HPDE6-E6E7 (cell line): ENCODE measurements around the gene SPOCK2.
"Not testable (repeated sequence)": the region's sequence is repeated elsewhere in the genome, so short reads cannot be mapped to it uniquely, and the experiment has no call there.

Experiments
- DNase-seq: peaks from one replicate; pipeline ENCODE4 v3.0.0; 2011; ENCODE audit warnings: missing footprints; ENCODE audit errors: extremely low spot score

SPOCK2 gene

DNA sequence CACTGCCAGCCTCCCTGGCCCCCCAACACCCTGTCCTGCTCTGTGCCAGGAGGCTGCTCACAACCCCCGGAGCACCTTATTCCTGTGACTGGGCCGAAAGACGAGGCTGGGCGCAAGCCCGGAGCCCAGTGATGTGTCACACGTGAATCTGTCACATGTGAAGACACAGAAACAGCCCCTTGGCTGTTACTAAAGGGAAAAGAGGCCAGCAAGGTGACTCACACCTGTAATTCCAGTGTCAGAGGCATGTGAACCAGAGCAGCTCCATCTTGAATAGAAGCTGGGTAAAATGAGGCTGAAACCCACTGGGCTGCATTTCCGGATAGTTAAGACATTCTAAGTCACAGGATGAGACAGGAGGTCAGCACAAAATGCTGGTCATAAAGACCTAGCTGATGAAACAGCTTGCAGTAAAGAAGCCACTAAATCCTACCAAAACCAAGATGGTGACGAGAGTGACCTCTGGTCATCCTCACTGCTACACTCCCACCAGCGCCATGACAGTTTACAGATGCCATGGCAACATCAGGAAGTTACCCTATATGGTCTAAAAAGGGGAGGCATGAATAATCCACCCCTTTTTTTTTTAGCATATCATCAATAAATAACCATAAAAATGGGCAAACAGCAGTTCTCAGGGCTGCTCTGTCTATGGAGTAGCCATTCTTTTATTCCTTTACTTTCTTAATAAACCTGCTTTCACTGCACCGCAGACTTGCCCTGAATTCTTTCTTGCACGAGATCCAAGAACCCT lies 55.8 kb downstream of the SPOCK2 start:
- DNase-seq: not testable (repeated sequence)

DNA sequence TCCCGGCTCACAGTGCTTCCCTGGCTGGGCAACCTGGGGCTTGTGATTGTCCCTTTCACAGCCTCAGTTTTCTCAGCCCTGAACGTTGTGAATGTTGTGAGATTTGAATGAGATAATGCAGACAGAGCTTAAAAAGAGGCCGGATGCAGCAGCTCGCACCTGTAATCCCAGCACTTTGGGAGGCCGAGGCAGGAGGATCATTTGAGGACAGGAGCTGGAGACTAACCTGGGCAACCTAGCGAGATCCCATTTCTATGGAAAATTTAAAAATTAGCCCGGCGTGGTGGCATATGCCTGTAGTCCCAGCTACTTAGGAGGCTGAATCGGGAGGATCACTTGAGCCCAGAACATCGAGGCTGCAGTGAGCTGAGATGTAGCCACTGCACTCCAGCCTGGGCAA lies 56.6 kb downstream of the SPOCK2 start:
- DNase-seq: no peak

DNA sequence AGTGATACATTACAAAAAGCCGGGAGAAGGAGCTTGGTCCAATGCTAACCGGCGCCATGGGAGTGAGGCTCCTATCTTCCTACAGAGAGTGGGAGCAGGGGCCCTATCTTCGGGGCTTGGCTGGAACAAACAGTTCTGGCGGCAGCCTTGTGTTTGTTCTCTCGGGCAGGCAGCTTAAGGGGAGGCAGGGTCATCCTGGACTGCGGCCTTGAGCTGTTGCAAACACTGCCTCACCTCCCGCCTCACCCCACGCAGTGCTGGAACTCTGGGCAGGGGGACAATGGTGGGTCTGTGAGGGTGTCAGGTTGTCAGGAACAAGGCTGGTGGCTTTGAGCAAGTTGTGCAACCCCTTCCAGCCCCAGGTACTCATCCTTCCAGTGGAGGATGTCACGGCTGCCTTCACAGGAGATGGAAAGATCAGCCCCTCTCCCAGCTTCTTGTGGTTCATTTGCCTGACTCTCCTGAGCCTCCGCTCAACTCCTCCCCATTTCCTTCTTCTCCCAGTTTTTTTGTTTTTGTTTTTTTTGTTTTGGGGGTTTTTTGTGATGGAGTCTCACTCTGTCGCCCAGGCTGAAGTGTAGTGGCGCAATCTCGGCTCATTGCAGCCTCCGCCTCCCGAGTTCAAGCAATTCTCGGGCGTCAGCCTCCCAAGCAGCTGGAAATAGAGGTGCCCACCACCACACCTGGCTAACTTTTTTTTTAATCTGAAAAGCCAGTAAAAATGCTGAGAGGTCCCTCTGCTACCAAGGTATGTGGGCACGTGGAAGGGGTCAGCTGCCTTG lies 57.4 kb downstream of the SPOCK2 start:
- no peak for DNase-seq

DNA sequence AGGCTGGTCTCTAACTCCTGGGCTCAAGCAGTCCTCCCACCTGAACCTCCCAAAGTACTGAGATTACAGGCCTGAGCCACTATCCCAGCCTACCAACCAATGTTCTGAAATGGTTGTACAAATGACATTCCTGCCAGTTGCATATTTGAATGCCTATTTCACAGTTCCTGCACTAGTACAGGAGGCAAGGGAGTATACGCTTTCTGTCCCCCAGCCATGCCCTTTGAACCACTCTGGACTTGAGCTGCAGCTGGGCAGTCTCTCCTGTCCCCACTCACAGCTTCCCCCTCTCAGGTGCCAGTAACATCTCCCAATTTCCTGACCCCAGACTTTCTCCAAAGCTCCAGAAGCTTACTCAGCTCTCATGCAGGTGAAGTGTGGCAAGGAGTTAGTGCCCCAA lies 58.9 kb downstream of the SPOCK2 start:
- DNase-seq: no peak

DNA sequence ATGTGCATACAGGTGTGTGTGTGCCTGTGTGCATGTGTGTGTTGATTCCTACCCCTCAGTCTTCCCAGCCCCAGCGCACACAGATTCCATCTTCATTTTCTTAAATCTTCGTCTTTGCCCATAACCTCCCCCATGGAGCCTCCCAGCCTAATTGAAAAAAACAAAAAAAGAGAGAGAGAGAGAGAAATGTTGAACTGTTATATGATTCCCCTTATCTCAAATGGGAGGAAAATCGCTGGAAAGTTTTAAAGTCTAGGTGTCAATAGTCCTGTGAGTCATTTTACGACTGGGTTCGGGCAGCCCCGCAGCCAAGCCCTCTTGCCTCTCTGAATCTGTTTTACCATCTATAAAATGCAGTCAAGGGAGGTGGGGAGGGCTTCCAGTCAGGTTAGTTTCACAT lies 60.9 kb downstream of the SPOCK2 start:
- no peak for DNase-seq

DNA sequence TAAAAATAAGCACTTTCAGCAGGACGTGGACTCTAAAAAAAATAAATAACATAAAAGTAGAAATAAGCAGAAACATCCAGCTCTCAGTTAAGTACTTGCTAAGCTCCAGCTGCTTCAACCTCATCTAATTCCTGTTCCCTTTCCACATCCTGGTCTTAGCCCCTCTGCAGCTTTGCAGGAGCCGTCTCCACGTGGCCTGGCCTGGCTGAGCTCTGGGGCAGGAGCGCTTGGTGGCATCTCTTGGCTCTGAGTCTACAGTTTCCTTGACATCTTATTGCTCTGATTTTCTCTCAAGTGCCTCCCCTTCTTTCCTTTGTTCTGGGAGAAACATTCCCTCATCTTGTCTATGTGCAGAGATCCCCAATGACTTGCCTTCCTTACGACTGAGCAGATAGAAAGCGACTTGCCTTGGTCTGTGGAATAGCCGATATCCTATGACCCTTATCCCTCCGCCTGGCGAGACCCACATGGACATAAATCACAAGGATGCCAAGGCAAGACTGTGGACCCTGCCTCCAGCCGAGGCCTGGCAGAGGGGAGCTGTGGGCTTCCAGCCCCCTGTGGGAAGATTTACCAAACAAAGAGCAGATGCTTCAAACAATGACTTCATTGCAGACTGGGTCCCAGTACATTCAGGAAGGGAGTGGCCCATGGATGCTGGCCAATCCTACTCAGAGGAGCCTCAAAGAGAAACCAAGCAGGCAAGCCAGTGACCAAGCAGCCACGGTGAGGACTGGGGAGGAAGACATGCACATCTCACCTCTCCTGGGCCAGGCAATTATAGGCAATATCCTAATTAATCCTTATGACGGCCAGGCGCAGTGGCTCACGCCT lies 61.9 kb downstream of the SPOCK2 start:
- no peak for DNase-seq

DNA sequence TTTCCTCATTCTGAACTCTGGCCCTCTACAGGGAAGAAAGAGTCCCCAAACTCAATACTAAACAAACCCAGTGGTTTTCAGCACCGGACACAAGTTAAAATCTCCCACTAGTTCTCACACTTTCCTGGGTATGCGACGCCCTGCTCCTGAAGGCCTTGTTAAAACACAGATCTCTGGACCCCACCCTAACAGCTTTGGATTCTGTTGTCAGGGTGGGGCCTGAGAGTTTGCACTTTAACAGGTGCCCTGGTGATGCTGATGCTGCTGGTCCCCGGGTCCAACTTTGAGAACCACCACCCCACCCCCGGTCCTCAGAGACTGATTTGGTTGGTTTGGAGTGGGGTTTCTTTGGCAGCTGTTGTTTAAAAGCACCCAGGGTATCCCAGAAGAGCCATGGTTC lies 62.5 kb downstream of the SPOCK2 start:
- DNase-seq: no peak

DNA sequence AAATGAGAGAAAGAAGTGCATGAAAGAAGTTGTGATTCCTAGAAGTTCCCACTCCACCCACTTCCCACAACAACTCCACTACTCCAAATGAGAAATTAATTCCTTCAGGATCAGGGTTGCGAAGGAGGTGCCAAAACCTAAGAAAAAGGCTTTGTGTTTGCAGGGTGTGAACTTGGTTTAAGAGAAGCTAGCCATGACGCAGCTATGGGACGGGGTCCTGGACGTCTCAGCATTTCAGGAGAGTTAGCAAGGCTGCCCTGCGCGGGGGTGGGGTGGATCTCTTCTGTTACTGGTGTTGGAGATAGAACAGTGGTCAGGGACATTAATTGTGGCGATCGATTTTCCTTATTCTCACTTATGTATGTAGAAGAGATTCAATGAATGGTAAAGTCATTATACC lies 63.0 kb downstream of the SPOCK2 start:
- DNase-seq: no peak

DNA sequence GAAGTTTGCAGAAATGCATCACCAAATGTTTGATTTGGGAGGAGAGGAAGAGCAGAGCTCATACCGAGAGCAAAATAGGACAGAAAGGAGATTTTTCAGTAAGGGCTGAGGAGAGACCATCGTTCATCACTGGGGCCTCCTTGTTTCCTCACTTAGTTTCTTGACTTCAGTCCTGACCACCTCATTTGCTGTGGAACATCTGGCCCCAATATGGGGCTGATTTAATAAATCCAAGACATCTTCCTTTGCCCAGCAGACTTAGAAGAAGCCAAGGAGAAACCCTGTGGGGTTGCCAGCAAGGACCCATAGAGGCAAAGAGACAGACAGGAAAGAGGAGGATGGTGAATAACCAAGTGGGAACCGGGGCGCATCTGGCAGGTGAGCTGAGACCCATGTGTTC lies 63.8 kb downstream of the SPOCK2 start:
- DNase-seq: no peak

DNA sequence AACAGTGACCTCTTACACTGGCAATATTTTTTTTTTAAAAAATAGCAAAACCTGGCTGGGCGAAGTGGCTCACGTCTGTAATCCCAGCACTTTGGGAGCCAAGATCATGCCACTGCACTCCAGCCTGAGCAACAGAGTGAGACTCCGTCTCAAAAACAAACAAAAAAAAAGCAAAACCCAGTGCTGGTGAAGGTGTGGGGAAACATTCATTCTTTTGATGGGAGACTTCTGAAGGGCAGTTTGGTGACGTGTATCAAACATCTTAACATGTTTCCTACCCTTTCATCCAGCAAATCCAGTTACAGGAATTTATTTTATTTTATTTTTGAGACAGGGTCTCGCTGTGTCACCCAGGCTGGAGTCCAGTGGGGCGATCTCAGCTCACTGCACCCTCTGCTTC lies 66.1 kb downstream of the SPOCK2 start:
- DNase-seq: no peak

DNA sequence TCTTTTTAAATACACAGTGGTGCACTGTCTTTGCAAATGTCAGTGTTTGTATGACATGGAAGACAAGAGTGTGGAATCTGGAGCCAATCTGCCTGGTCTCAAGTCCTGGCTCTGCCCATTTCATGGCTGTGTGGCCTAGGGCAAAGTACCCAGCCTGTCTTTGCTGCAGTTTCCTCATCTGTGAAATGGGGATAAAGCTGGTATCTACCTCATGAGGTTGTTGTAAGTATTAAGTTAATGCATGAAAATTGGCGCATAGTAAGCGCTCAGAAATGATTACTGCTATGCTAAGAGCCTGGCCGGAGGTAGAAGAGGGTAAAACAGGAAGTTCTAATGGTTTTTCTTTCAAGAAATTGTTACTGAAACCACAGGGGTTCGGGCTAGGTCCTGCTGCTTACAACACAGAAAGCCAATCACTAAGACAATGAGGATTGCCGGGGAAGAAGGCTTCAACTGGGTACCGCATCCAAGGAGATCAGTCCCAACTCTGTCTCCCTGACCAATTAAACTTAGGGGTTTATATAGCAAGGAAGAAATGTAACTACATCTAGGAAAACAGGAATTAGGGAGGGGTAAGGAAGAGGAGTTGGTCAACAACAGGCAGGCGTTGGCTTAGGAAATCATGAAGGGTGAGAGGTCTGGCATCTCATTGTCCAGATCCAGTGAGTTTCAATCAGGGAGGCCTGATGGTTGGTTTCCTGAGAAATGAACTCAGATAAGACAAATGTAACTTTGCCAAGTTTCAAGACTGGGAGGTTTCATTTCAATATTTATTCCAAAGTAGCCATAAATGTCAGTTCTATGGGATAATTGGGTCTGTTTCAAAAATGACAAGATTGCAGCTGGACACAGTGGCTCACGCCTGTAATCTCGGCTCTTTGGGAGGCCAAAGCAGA lies 67.2 kb downstream of the SPOCK2 start:
- DNase-seq: no peak

DNA sequence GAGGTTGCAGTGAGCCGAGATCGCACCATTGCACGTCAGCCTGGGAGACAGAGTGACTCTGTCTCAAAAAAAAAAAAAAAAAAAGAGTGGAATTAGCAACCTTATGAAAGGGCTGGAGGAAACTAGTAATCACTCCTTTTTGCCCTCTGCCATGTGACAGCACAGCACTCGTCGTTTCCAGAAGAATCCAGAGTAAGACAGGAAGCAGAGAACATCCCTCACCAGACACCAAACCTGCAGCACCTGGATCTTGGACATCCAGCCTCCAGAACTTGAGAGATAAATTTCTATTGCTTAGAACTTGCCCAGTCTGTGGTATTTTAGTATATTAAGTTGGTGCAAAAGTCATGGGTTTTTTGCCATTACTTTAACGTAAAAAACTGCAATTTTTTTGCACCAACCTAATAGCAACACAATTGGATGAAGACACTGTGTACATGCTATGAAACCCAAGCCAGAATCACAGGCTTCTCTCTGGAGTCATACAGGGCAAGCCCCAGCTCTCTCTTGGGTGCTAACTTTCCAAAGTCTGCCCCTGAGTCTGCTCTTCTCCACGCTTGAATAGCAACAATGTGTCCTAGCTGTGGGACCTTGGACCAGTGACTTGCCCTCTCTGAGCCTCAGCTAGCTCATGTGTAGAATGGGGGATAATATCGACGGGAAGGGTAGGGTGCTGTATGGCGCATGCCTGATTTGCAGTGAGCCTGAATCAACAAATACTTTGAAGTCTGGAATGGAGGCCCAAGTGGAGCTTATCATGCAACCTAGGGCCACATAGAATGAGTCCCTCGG lies 69.1 kb downstream of the SPOCK2 start:
- no peak for DNase-seq

DNA sequence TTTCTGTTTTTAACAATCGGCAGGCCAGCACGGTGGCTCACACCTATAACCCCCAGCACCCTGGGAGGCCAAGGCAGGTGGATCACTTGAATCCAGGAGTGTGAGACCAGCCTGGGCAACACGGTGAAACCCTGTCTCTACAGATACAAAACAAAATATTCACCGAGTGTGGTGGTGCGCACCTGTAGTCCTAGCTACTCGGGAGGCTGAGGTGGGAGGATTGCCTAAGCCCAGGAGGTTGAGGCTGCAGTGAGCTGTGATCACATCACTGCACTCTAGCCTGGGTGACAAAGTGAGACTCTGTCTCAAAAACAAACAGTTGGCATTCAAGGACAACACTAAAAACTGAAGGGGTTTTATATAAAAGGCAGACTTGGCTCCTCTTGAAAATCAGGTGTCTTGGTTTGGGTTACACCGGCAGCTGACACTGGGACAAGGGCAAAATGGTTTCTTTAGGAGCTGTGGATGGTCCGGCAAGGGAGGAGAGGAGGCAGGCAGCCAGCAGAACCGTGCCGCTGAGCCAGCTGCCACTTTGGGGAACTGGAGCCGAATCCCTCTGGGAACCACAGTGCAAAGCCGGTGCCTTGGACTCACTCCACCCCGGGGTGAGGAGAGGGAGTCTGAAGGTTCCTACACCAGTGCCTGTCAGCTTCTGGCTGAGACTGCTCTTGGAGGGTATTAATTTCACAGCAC lies 71.6 kb downstream of the SPOCK2 start:
- DNase-seq: no peak

DNA sequence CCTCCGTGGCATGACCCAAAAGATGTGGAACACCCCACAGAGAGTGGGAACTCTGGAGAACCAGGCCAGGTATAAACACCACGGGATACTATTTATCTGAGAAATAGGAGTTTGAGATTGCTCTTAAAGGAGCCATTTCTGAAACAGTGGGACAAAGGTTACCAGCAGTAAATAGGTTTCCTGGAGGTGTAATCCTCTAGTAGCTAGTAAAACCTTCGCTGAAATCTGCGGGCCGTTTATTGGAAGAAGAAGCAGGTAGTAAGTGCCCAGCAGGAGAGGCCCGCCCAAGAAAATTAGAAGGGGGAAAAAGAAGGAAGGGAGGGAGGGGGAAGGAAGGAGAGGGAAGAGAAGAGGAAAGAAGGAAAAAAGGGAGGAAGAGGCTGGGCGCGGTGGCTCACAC lies 72.5 kb downstream of the SPOCK2 start:
- no peak for DNase-seq

DNA sequence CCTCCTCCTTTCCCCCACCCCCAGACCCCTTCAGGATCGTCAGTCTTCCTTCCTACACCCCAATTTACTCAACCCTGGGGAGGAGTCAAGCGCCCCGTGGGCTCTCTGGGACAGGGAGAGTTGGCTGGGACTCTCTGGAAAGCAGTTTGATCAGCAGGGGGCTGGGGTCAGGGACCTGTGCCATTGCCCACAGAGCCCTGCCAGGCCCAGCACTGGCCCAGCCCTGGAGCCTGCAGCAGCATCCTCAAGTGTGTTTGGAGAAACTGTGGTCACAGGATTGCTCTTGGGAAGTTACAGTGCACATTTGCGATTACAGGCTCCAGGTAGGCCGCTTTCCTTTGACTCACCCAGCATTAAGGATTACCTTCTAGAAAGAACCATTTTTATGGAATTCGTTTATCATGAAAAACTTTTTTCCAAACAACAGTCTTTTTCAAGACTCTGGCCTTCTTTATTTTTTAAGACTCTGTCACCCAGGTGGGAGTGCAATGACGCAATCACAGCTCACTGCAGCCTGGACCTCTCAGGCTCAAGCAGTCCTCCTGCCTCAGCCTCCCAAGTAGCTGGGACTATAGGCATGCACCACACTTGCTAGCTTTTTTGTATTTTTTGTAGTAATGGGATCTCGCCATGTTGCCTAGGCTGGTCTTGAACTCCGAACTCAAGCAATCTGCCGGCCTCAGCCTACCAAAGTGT lies 73.4 kb downstream of the SPOCK2 start:
- no peak for DNase-seq

DNA sequence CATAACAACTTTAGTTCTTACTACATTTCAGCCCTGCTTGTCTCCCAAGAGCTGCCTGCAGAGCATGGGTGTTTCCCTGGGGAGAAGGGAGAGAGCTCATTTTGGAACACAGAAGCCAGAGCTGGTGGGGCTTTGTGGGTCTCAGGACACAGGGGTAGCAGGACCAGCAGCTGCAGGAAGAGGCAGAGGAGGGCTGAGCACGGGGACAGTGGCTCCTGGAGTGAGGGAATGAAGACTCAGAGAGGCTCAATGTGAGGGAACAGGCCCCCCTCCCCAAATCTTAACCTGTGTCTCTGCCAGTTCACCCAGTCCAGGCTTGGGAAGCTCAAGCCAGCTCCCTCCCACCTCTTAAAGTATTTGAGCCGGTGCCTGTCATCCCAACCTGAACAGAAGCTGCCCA lies 74.2 kb downstream of the SPOCK2 start:
- no peak for DNase-seq

DNA sequence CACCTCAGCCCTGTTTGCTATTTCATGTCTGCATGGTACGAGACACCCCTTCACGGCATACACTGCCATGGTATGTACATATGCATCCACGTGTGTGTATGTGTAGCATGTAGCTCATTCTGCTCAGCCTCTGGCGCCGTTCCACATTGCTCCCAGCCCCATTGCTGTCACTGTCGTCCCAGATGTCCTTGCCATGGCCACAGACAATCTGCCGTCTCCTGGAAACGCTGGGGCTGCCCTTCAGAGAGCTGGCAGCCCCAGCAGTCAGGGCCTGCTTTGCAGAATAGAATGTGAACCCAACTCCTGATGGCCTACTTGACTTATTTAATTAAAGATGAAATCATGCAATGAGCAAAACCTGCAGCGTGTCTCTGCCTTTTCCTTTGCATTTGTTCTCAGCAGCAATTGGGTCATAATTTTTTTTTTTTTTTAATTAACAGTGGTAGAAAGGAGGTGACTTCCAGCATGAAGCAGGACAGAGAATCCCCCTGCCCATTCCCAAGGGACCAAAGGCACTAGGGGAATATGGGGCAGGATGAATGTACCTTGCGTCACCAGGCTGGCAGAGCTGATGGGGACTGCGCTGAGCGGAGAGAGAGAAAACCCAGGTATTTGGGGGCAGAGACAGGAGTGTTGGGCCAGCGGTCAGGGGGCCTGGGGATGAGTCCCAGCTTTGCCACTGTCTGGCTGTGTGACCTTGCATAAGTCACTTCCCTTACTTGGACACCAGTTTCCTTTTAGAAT lies 75.0 kb downstream of the SPOCK2 start:
- no peak for DNase-seq

DNA sequence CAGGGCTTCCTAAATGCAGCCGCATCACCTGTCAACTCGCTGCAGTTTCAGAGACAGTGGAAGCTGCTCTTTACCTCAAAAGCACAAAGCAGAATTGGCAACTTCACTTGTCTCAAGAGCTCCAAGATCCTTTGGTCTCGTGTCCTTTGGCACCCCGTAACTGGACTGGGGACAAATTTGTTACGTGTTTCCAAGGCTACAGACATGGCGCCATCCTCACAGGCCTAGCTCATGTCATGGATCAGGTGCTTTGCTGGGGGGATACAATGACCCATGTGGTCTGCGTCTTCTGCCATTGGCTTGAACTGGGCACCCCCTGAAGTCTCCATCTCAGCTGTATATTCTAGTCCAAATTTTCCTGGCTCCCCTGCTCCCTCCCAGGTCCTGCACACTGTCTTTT lies 75.6 kb downstream of the SPOCK2 start:
- DNase-seq: no peak
